H9 (cell line): ENCODE data around the gene SPRED2. TPM values are rescaled to one million over a fixed set of nuclear protein-coding genes. Genes with fewer than 3 reads are reported as not detected.

Experiments used
- DNase-seq: peaks from one replicate; pipeline ENCODE4 v3.0.0-alpha.2; 2017
- H2AFZ ChIP-seq: one replicate; pipeline ENCODE4 v1.6.1; 2013; ENCODE audit warnings: mild to moderate bottlenecking, low read length, control low read depth, moderate library complexity
- H2AK5ac ChIP-seq: 2 replicates; pipeline ENCODE4 v1.6.1; 2013; ENCODE audit warnings: low read length, control low read depth, mixed read lengths; ENCODE audit not compliant: insufficient read length
- H2BK120ac ChIP-seq: one replicate; pipeline ENCODE4 v1.6.1; 2013; ENCODE audit warnings: low read depth, mild to moderate bottlenecking, low read length, control low read depth, inconsistent platforms; ENCODE audit not compliant: poor library complexity, severe bottlenecking
- H2BK12ac ChIP-seq: 2 replicates; pipeline ENCODE4 v1.6.1; 2013; ENCODE audit warnings: low read length, control low read depth, mixed read lengths, low read depth; ENCODE audit not compliant: insufficient read length
- H2BK15ac ChIP-seq: 2 replicates; pipeline ENCODE4 v1.6.1; 2013; ENCODE audit warnings: low read depth, low read length, control low read depth
- H2BK20ac ChIP-seq: one replicate; pipeline ENCODE4 v1.6.1; 2013; ENCODE audit warnings: low read depth, mild to moderate bottlenecking, low read length, control low read depth, inconsistent platforms; ENCODE audit not compliant: poor library complexity, severe bottlenecking
- H2BK5ac ChIP-seq: 2 replicates; pipeline ENCODE4 v1.6.1; 2013; ENCODE audit warnings: low read length, control low read depth, mixed read lengths; ENCODE audit not compliant: insufficient read length
- H3K14ac ChIP-seq: 2 replicates; pipeline ENCODE4 v1.6.1; 2013; ENCODE audit warnings: low read length, control low read depth; ENCODE audit not compliant: insufficient read depth
- H3K18ac ChIP-seq: 2 replicates; pipeline ENCODE4 v1.6.1; 2013; ENCODE audit warnings: low read depth, mild to moderate bottlenecking, mixed read lengths, low read length, control low read depth; ENCODE audit not compliant: insufficient read length
- H3K23ac ChIP-seq: 2 replicates; pipeline ENCODE4 v1.6.1; 2013; ENCODE audit warnings: low read length, control low read depth, mixed read lengths, low read depth; ENCODE audit not compliant: insufficient read length
- H3K23me2 ChIP-seq: 2 replicates; pipeline ENCODE4 v1.6.1; 2013; ENCODE audit warnings: low read depth, mild to moderate bottlenecking, mixed read lengths, low read length, control low read depth; ENCODE audit not compliant: insufficient read length, poor library complexity, severe bottlenecking
- H3K27ac ChIP-seq: 2 replicates; pipeline ENCODE4 v1.5.1; 2013; ENCODE audit warnings: low read length, control low read depth, mixed read lengths, low read depth; ENCODE audit not compliant: insufficient read length
- H3K27me3 ChIP-seq: 2 replicates; pipeline ENCODE4 v1.6.1; 2013; ENCODE audit warnings: low read length, control low read depth, inconsistent platforms; ENCODE audit not compliant: insufficient read depth
- H3K4ac ChIP-seq: 2 replicates; pipeline ENCODE4 v1.6.1; 2013; ENCODE audit warnings: low read depth, mild to moderate bottlenecking, control low read depth, inconsistent platforms, low read length, moderate library complexity
- H3K4me1 ChIP-seq: 2 replicates; pipeline ENCODE4 v1.6.1; 2013; ENCODE audit warnings: low read length, control low read depth, inconsistent platforms; ENCODE audit not compliant: insufficient read depth
- H3K4me2 ChIP-seq: 2 replicates; pipeline ENCODE4 v1.6.1; 2013; ENCODE audit warnings: low read length, control low read depth, mixed read lengths; ENCODE audit not compliant: insufficient read length, insufficient read depth
- H3K56ac ChIP-seq: 2 replicates; pipeline ENCODE4 v1.6.1; 2013; ENCODE audit warnings: low read depth, mild to moderate bottlenecking, mixed read lengths, low read length, control low read depth; ENCODE audit not compliant: insufficient read length
- H3K79me1 ChIP-seq: 2 replicates; pipeline ENCODE4 v1.6.1; 2013; ENCODE audit warnings: low read depth, mild to moderate bottlenecking, moderate library complexity, low read length, control low read depth, inconsistent platforms; ENCODE audit not compliant: insufficient read depth, poor library complexity, severe bottlenecking
- H3K79me2 ChIP-seq: 2 replicates; pipeline ENCODE4 v1.6.1; 2013; ENCODE audit warnings: low read length, control low read depth, inconsistent platforms; ENCODE audit not compliant: insufficient read depth
- H3K9ac ChIP-seq: 2 replicates; pipeline ENCODE4 v1.6.1; 2013; ENCODE audit warnings: low read length, control low read depth, mixed read lengths; ENCODE audit not compliant: insufficient read length; ENCODE audit errors: extremely low read depth
- H3K9me3 ChIP-seq: one replicate; pipeline ENCODE4 v1.6.1; 2013; ENCODE audit warnings: low read depth, low read length, inconsistent platforms; ENCODE audit not compliant: control insufficient read depth
- H3T11ph ChIP-seq: one replicate; pipeline ENCODE4 v1.6.1; 2013; ENCODE audit warnings: mild to moderate bottlenecking, low read length, control low read depth, inconsistent platforms
- H4K20me1 ChIP-seq: one replicate; pipeline ENCODE4 v1.6.1; 2013; ENCODE audit not compliant: control insufficient read depth, insufficient read length, insufficient read depth
- H4K5ac ChIP-seq: 2 replicates; pipeline ENCODE4 v1.6.1; 2013; ENCODE audit warnings: low read depth, mild to moderate bottlenecking, mixed read lengths, low read length, control low read depth; ENCODE audit not compliant: insufficient read length
- H4K8ac ChIP-seq: replicated peaks from 2 replicates; pipeline ENCODE4 v1.6.1; 2013; ENCODE audit warnings: low read length, control low read depth, mixed read lengths, low read depth; ENCODE audit not compliant: insufficient read length
- H4K91ac ChIP-seq: 2 replicates; pipeline ENCODE4 v1.6.1; 2013; ENCODE audit warnings: low read depth, mild to moderate bottlenecking, moderate library complexity, mixed read lengths, low read length, control low read depth; ENCODE audit not compliant: insufficient read length
- H3K27ac Mint-ChIP-seq, 3 experiments: 2 replicates in 2 of 3; 3 replicates in 1 of 3; pipeline ENCODE4 v1.8.0; 2020 to 2021; ENCODE audit warnings: mixed read lengths in 3 of 3, mild to moderate bottlenecking in 1 of 3, moderate library complexity in 1 of 3
- H3K27me3 Mint-ChIP-seq: 2 replicates; pipeline ENCODE4 v1.8.0; 2021; ENCODE audit warnings: low read depth, mild to moderate bottlenecking, moderate library complexity, mixed read lengths
- H3K36me3 Mint-ChIP-seq, 3 experiments: 2 replicates in 2 of 3; 3 replicates in 1 of 3; pipeline ENCODE4 v1.8.0; 2020 to 2021; ENCODE audit warnings: low read depth in 3 of 3, mixed read lengths in 3 of 3; ENCODE audit not compliant: insufficient read depth in 1 of 3
- H3K4me1 Mint-ChIP-seq, 2 experiments: 2 replicates each; pipeline ENCODE4 v1.8.0; 2020; ENCODE audit warnings: mixed read lengths in 2 of 2
- H3K4me3 Mint-ChIP-seq, 2 experiments: 2 replicates in 1 of 2; 3 replicates in 1 of 2; pipeline ENCODE4 v1.8.0; 2020 to 2021; ENCODE audit warnings: mild to moderate bottlenecking in 2 of 2, mixed read lengths in 2 of 2, moderate library complexity in 1 of 2
- H3K9me3 Mint-ChIP-seq, 2 experiments: 2 replicates in 1 of 2; 3 replicates in 1 of 2; pipeline ENCODE4 v1.8.0; 2020; ENCODE audit warnings: mild to moderate bottlenecking in 2 of 2, mixed read lengths in 2 of 2, moderate library complexity in 1 of 2
- CTCF ChIP-seq: fragments of 200-600 bp; sonication (generic); conservative IDR thresholded peaks from 3 replicates; pipeline ENCODE4 v1.8.0; 2021; ENCODE audit warnings: antibody characterized with exemption, mild to moderate bottlenecking
- WGBS: extraction: QIAGEN DNeasy Blood & Tissue Kit; methylation state at CpG from one replicate; pipeline ENCODE4 v1.1.7; 2013; ENCODE audit warnings: missing lambda C conversion rate, low lambda C conversion rate, mixed read lengths; ENCODE audit not compliant: insufficient read length; ENCODE audit errors: extremely low coverage; 5-methylcytosine and 5-hydroxymethylcytosine counted together
- total RNA-seq: library from RNA; stranded (reverse); gene quantifications from 2 replicates; pipeline ENCODE4 v1.2.1, GENCODE V29; 2021

SPRED2 gene
- total RNA-seq, 1 experiment from 2014 or later = 23.5 TPM

- Mint-ChIP-seq H3K9me3 (peaks cover 0 to 2% of the 10 kb centered on the region in 2 experiments; a peak in 1 of 5 replicates), H3K4me1 (peaks cover 5% of the 10 kb centered on the region in 2 experiments), H3K27me3 (peaks cover 3% of the 10 kb centered on the region), H3K27ac (peak overlapping the region in 1 of 3 experiments; percentile 46; a peak in 1 of 7 replicates), H3K36me3 (peaks cover 0 to 7% (median 3%) of the 10 kb centered on the region in 3 experiments; a peak in 4 of 7 replicates), H3K4me3 (no peak overlapping the region)
- H3K14ac ChIP-seq = no peak overlapping the region
- no peaks in the 10 kb centered on the region for H3K27me3 ChIP-seq
- H3K9ac ChIP-seq = no peak overlapping the region
- no peak overlapping the region for H3K4me2 ChIP-seq
- H2BK15ac ChIP-seq = no peak overlapping the region
- H3K18ac ChIP-seq = no peak overlapping the region
- H2AFZ ChIP-seq = no peak overlapping the region
- H3K23ac ChIP-seq = no peak overlapping the region
- no peak overlapping the region for H2BK5ac ChIP-seq
- H3K56ac ChIP-seq = no peak overlapping the region
- H3K79me2 ChIP-seq = no peaks in the 10 kb centered on the region; the same call in 1 of the 2 replicates
- WGBS = no CpG with 5 or more reads among the region's 15 CpGs
- H2BK12ac ChIP-seq = no peak overlapping the region
- H4K5ac ChIP-seq = no peak overlapping the region
- no peaks in the 10 kb centered on the region for H3K9me3 ChIP-seq
- H3K4ac ChIP-seq = no peak overlapping the region
- no peaks in the 10 kb centered on the region; the same call in 1 of the 2 replicates for H3K4me1 ChIP-seq
- no peak overlapping the region for H3T11ph ChIP-seq
- peaks cover 2% of the 10 kb centered on the region for H4K20me1 ChIP-seq
- H2BK120ac ChIP-seq = no peak overlapping the region
- H2BK20ac ChIP-seq = no peak overlapping the region
- H2AK5ac ChIP-seq = no peak overlapping the region
- no peak for DNase-seq
- TF ChIP-seq CTCF = no peak
- no peaks in the 10 kb centered on the region for H3K79me1 ChIP-seq
- no peak overlapping the region for H4K8ac ChIP-seq
- no peak overlapping the region for H3K27ac ChIP-seq
- H4K91ac ChIP-seq = no peak overlapping the region
- no peaks in the 10 kb centered on the region for H3K23me2 ChIP-seq
Measured at GRCh38 chr2:65344689-65345088, 87.7 kb downstream of the SPRED2 start.
